Astrocyte of the cerebellum (primary cell): ENCODE results near the gene B3GAT1.

Source experiments
- DNase-seq: peaks from one replicate; pipeline ENCODE4 v3.0.0-alpha.2; 2011; ENCODE audit warnings: low read depth
- H3K4me3 ChIP-seq: 2 replicates; pipeline ENCODE4 v1.5.1; 2011; ENCODE audit warnings: mild to moderate bottlenecking, low read depth, low read length, moderate library complexity
- in situ Hi-C: cut with HindIII; loops from 2 replicates; pipeline ENCODE4 v1.10.0; 2017; ENCODE audit warnings: low sequenced_read_pairs
- TF ChIP-seq, protein P1 (sequence below): IDR thresholded peaks from 2 replicates; pipeline ENCODE4 v1.5.1; 2012; ENCODE audit warnings: low read length, low read depth, moderate library complexity, mild to moderate bottlenecking; ENCODE audit errors: missing control alignments

The B3GAT1 gene

DNA sequence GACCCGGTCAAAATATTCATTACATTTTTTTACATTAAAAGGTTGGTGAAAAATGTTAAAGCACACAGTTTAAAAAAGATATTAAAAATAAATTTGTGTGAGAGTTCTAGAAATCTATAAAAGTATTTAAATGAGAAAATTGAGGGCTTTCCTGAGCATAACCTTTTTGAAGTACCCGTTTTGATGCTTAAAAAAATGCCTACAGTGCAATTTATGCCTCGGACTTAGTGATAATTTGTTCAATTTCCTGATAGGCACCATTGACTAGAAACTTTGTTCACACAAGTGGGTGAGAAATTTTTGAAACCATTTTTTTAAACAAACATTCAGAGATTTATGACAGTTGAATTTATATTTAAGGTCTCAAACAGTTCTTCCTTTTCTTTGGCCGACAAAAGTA lies 29.7 kb upstream of the B3GAT1 start:
- TF ChIP-seq, protein P1, sequence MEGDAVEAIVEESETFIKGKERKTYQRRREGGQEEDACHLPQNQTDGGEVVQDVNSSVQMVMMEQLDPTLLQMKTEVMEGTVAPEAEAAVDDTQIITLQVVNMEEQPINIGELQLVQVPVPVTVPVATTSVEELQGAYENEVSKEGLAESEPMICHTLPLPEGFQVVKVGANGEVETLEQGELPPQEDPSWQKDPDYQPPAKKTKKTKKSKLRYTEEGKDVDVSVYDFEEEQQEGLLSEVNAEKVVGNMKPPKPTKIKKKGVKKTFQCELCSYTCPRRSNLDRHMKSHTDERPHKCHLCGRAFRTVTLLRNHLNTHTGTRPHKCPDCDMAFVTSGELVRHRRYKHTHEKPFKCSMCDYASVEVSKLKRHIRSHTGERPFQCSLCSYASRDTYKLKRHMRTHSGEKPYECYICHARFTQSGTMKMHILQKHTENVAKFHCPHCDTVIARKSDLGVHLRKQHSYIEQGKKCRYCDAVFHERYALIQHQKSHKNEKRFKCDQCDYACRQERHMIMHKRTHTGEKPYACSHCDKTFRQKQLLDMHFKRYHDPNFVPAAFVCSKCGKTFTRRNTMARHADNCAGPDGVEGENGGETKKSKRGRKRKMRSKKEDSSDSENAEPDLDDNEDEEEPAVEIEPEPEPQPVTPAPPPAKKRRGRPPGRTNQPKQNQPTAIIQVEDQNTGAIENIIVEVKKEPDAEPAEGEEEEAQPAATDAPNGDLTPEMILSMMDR, result no peak
- H3K4me3 ChIP-seq, result no peak overlapping the region
- DNase-seq, result no peak
- in situ Hi-C loops, result no loop called here

GRCh38 chr11:134441281-134441680 lies 29.2 kb upstream of the B3GAT1 start:
- DNase-seq, result no peak
- H3K4me3 ChIP-seq, result no peak overlapping the region
- in situ Hi-C loops, result no loop called here
- TF ChIP-seq, protein P1, result no peak

GRCh38 chr11:134440851-134441250 lies 28.8 kb upstream of the B3GAT1 start:
- in situ Hi-C loops, result no loop called here
- no peak for DNase-seq
- no peak overlapping the region for H3K4me3 ChIP-seq
- TF ChIP-seq, protein P1, result no peak

DNA sequence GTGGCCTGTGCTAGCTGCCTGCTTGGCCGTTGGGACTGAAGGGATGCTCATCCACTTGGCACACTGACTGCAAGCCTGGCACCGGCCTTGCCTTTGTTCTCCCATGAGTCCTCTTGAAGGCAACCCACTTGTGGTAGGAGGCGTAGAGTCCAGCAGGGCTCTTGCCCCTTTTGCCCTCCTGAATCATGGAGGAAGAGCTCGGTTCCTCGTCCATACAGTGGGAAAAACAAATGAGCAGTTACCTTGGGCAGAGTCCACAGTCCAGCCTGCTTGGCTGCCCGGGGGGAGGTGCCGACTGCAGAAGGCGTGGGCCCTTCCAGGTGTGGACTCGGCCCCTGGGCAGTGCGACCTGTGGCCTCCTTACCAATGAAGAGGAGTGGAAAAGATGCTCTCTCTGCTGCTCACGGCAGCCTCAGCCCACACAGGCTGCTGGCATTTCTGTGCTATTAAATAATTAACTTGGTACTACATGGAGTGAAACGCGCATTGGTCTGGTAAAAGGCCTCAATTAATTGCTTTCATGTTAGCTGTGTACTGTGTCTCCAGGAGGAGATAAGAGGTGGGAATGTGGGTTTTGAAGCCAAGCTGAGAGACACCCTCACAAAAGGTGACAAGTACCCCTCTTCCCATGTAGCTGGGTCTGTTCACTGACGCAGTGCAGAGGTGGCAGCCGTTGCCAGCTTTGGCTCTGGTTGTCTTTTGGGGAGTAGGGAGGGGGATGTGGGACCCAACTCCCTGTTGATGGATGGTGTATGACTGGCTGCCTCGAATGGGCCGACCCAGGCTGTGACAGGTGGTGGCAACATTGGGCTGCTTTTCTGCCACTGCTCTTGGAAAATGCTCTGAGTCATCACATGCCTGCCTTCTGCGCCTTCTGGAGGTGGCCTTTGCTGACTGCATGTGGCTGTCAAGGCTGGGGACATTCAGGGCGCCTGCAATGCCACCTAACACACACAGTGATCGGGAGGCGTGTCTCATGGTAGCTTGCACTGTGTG lies 26.8 kb upstream of the B3GAT1 start:
- TF ChIP-seq, protein P1, result no peak
- in situ Hi-C loops, result no loop called here
- DNase-seq, result no peak
- no peak overlapping the region for H3K4me3 ChIP-seq

DNA sequence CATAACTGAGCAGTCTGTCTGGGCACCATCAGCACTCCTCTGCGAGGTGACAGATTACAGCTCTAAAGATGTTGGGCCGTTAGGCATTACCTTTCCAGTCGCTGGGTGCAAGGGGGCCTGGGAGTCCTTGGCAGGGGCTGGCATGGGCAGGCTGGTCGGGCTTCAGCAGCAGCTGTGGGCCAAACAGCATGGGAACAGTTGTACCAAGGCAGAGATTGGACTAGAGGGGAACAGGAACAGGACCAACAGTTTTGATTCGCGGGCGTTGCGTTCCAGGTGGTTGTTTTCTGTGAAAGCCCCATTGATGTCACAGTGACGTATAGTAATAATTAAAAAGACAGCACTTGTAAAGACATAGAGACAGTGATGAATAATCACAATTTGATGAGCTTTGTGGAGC lies 25.8 kb upstream of the B3GAT1 start:
- DNase-seq, result no peak
- TF ChIP-seq, protein P1, result no peak
- in situ Hi-C loops, result no loop called here
- H3K4me3 ChIP-seq, result no peak overlapping the region

DNA sequence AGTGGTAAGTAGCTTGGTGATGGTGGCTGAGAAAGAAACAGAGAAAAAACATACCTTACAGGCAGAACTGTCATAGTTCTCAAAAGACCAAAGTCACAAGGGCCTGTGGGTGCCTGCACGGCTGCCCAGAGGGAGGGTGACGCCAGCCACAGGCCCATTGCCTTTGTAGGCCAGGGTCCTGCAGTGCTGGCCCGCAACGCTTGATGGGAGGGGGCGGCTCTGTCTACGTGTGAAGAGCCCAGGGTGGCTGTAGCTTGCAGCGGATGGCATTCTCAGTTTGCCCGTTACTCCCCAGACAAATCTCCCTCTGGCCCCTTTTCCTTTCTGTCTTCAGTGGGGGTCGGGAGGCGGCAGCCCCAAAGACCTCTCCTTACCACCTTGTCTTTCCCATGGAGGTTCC lies 24.7 kb upstream of the B3GAT1 start:
- TF ChIP-seq, protein P1, result no peak
- no peak for DNase-seq
- H3K4me3 ChIP-seq, result no peak overlapping the region
- in situ Hi-C loops, result no loop called here
